ENCODE measurements around the gene IPO13.

Gene IPO13

DNA sequence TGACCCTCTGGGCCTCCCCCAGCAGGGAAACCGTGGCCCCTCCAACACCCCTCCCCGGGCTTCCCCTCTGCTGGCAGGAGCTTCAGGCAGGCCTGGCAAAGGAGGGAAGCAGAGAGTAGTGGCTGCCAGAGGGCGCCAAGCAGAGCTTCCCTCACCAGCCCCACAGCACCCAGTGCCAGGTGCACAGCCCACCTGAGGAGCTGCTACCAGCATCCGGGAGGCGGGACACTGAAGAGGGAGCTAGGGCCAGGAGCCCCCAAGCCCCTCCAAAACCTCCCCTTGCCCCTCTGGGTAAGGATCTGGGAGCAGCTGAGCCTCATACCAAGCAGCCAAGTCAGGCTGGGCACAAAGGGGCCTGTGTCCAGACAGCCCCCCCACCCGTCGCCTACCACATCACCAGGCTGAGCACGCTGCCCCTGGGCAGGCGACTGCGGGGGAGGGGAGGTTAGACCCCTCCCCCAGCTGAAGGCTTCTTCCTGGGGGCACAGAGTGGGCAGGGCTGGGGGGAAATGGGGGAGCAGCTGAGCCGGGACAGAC is 64.3 kb downstream of the IPO13 start:
- DNase-seq (ENCODE audit: low read depth in 2 of 2) = no peak

DNA sequence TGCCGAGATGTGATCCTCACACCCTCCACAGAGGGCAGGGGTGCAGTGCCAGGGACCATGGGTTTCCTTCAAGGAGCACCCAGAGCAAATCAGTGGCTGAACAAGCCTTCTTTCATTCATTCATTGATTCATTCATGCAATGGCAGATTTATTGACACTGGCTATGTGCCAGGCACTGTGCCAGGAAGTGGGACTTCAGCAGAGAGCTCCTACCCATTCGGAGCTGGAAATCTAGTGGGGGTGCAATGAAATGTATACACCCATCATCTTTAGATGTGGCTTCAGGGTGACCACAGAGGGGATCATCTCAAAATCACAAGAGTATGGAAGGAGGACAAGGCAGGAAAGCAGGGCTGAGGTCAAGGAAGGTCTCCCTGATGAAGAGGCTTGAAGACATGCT is 65.7 kb downstream of the IPO13 start:
- DNase-seq (ENCODE audit: low read depth in 2 of 2) = no peak

DNA sequence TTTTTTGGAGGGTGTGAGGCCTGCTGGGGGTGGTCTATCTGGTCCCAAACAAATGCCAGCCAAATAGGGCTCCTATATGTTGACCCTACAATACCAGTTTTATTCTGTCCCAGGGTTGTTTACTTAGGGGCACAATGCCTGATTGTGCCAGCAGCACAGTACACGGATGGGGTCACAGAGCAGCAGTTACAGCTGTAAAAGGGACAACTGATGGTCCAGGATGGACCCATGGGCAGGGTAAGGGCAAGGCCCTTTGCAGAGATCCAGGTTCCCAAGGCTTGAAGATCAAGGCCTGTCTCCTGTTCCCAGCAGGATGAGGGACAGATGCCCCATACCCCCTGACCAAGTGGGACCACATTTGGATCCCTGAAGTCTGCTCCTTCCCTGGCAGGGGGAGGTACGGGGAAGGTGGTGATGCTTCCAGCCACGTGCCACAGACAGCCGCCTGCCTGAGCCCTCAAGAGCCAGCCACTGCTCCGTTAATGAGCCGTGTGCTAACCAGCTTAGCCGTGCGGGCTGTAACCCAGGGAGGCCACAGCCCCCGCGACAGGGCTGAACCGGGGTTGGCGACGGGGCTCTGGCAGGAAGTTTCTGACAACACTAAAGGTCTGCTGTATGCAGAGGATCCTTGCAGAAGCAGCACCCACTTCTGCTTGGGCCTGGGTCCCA is 66.3 kb downstream of the IPO13 start:
- DNase-seq (ENCODE audit: low read depth in 2 of 2) = no peak

DNA sequence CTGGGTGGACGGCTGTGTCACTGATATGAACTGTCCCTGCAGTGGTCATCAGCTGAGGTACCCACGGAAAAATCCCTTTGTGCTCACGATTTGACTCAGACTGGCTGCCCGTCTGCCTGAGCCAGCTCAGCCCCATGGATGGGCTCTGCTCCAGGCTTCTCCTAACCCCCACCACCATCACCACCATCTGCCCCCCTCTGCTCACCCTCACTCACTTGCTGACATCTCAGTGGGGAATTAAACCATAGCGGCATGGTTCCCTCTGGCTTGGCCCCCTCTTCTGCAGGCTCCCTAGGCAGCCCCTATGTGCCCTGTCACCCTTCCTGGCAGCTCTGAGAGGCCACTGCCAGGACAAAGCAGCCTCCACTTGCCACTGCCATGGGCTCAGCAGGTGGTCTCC is 67.2 kb downstream of the IPO13 start:
- DNase-seq (ENCODE audit: low read depth in 2 of 2) = no peak

DNA sequence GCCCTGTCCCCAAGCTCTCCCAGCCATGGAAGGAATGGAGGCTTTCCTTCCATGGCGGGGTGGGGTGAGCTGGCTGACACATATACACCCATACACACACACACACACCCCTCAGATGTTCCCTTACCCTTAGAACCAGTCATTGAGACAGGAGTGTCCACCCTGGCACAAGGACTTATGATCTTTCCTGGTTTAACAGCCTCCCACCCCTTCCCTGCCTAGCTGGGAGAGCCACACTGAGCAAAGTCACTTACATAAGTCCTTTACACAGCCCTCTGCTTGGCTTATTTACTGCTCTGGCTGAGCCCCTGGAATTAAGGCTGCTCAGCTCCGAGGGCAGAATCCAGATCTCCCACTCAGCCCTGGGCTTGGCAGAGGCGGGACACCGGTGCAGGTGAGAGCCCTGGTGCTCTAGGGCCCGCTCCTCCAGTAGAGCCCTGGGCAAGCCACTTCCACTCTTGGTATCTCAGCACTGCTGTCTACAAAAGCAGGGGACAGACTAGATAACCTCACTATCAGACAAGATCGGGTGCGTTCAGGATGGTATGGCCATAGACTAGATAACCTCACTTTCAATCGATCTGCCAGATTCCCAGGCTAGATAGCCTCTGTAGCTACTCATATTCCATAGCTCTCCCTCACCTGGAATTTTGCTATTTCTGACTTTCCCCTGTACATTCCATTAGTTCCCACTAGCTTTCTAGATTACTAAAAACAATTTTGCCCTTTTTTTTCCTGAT is 67.8 kb downstream of the IPO13 start:
- no peak for DNase-seq (ENCODE audit: low read depth in 2 of 2)

DNA sequence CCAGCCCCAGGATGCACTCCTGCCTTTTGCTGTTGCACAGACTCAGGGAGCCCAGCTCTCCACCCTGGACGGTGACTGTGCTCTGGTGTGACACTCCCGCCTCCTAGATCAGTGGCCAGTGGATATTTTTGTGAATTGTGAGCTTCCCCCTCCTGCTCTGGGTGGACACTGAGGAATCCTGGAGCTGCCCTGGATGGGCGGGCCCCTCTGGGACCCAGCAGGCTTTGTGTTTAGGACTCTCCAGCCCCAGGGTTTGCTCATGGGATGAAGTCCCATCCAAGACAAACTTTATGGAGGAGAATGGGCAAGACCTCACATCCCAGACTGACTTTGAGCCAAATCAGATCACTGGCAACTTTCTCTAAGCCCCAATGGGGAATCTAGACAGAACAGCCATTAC is 68.5 kb downstream of the IPO13 start:
- DNase-seq (ENCODE audit: low read depth in 2 of 2) = no peak

DNA sequence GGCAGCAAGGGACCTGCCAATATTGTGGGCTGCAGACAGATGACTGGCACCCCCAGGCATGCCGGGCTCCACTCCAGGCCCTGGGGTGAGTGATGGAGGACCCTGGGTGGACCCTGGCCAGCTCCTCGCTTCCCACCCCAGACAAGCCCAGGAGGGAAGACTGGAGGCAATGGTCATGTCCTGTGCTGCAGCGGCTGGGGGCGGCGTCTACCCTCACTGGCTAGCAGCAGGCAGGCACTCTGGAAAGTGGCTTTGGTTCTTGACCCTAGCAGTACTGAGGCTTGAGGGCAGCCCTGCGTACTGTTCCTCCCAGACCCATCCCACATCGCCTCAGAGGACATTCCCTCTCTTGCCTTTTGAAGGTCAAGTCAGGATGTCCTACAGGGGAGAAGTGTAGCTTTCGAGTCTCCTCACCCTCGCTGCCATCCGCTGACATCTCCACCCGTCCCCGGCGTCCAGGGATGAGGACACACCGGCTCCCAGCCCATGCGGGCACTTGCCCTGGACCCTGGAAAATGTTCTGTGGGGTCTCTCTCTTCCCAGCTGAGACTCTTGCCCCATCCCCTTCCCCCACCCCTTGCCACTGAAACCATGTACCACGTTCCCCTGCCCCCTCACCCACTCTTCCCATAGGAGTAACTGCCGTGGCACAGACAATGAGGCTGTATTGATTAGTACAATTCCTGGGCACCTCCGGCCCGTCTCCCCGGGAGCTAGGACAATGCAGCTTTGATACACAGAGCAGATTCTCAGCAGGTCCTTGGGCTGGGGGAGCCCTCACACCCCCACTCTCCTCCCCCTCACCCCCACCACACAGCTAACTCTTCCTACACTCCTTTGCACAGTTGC is 69.5 kb downstream of the IPO13 start:
- no peak for DNase-seq (ENCODE audit: low read depth in 2 of 2)

DNA sequence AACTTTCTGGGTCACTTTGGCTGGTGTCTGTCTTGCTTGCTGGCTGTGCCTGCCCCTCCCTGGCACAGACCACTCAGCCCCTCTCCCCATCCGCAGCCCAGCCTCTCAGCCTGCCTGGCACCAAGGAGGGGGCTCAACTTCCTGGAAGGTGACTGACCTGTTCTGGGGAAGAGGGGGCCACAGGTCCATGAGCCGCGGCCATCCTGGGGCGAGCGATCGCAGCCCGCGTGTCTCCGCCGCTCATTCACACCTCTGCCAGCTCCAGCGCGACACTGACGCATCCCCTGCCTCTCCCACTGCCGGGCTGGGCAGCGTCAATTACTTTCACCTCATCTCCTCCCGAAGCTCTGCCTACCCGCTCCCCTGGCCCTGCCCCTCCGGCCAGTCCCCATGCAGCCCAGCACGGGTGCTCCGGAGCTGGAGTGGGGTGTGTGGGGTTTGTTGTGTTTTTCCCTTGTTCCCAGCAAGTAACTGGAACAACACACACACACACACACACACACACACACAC is 70.2 kb downstream of the IPO13 start:
- no peak for DNase-seq (ENCODE audit: low read depth in 2 of 2)

Measured in activated CD8-positive, alpha-beta memory T cell treated with anti-CD3 and anti-CD28 coated beads for 4 hours (primary cell).